IMR-90 (cell line): ENCODE data around the gene PEF1.

Experiments
- FOS ChIP-seq: fragments of 150-350 bp; IDR thresholded peaks from 2 replicates; pipeline ENCODE4 v1.6.1; 2016; ENCODE audit warnings: low read depth, low read length
- MAFK ChIP-seq: IDR thresholded peaks from 2 replicates; pipeline ENCODE4 v1.6.1; 2012; ENCODE audit warnings: low read depth, low read length, improper control_type of control experiment
- NFE2L2 ChIP-seq: fragments of 150-350 bp; IDR thresholded peaks from 2 replicates; pipeline ENCODE4 v1.6.1; 2016; ENCODE audit warnings: low read depth, mild to moderate bottlenecking, low read length
- POLR2A ChIP-seq: IDR thresholded peaks from 2 replicates; pipeline ENCODE4 v1.6.1; 2012; ENCODE audit warnings: mild to moderate bottlenecking, low read depth, low read length
- RAD21 ChIP-seq: IDR thresholded peaks from 2 replicates; pipeline ENCODE4 v1.6.1; 2012; ENCODE audit warnings: low read length, improper control_type of control experiment
- RCOR1 ChIP-seq: IDR thresholded peaks from 2 replicates; pipeline ENCODE4 v1.6.1; 2012; ENCODE audit warnings: mild to moderate bottlenecking, low read length, improper control_type of control experiment; ENCODE audit not compliant: insufficient replicate concordance
- RFX5 ChIP-seq: IDR thresholded peaks from 2 replicates; pipeline ENCODE4 v1.8.0; 2012; ENCODE audit warnings: low read depth, mild to moderate bottlenecking, low read length, moderate library complexity
- SMC3 ChIP-seq: fragments of 150-350 bp; IDR thresholded peaks from 2 replicates; pipeline ENCODE4 v1.6.1; 2016; ENCODE audit warnings: low read depth, mild to moderate bottlenecking, antibody characterized with exemption, low read length, moderate library complexity
- TF ChIP-seq, protein P1 (sequence below): conservative IDR thresholded peaks from 2 replicates; pipeline ENCODE4 v1.5.1; 2012; ENCODE audit warnings: mild to moderate bottlenecking, low read depth, low read length, improper control_type of control experiment
- TF ChIP-seq, protein P2 (sequence below): fragments of 150-350 bp; IDR thresholded peaks from 2 replicates; pipeline ENCODE4 v1.6.1; 2016; ENCODE audit warnings: low read depth, mild to moderate bottlenecking, low read length, moderate library complexity, borderline replicate concordance

DNA sequence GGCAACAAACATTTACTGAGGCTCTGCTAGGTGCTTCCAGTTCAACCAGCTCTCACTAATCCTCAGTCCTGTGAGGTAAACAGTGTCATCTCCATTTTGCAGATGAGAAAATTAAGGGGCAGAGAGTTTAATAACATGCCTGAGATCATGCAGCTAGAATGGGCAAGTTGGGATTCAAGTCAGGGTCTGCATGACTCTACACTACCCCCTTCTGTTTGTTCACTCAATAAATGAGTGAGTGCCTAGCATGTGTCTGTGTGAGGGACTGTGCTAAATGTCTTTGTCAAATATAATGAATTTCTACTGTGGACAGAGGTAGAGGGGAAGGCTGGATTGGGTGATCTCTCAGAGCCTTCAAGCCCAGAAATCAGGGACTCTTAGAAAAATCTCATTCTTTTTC, 4.5 kb downstream of the PEF1 start:
- no peak for TF ChIP-seq POLR2A
- TF ChIP-seq, protein P1, sequence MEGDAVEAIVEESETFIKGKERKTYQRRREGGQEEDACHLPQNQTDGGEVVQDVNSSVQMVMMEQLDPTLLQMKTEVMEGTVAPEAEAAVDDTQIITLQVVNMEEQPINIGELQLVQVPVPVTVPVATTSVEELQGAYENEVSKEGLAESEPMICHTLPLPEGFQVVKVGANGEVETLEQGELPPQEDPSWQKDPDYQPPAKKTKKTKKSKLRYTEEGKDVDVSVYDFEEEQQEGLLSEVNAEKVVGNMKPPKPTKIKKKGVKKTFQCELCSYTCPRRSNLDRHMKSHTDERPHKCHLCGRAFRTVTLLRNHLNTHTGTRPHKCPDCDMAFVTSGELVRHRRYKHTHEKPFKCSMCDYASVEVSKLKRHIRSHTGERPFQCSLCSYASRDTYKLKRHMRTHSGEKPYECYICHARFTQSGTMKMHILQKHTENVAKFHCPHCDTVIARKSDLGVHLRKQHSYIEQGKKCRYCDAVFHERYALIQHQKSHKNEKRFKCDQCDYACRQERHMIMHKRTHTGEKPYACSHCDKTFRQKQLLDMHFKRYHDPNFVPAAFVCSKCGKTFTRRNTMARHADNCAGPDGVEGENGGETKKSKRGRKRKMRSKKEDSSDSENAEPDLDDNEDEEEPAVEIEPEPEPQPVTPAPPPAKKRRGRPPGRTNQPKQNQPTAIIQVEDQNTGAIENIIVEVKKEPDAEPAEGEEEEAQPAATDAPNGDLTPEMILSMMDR: no peak
- TF ChIP-seq RCOR1: no peak
- no peak for TF ChIP-seq NFE2L2
- TF ChIP-seq SMC3: no peak
- no peak for TF ChIP-seq MAFK
- TF ChIP-seq FOS: no peak
- TF ChIP-seq, protein P2, sequence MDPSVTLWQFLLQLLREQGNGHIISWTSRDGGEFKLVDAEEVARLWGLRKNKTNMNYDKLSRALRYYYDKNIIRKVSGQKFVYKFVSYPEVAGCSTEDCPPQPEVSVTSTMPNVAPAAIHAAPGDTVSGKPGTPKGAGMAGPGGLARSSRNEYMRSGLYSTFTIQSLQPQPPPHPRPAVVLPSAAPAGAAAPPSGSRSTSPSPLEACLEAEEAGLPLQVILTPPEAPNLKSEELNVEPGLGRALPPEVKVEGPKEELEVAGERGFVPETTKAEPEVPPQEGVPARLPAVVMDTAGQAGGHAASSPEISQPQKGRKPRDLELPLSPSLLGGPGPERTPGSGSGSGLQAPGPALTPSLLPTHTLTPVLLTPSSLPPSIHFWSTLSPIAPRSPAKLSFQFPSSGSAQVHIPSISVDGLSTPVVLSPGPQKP: no peak
- no peak for TF ChIP-seq RAD21
- TF ChIP-seq RFX5: no peak
